GM21526 (cell line): ENCODE data around the gene AP3B1.
A peak's percentile ranks its signal among the peaks of the same experiment; 100 is the strongest.

Experiments
- ATAC-seq: cut with Tn5 transposase; IDR thresholded peaks from one replicate; pipeline ENCODE4 v1.9.1; 2021; ENCODE audit warnings: moderate library complexity; ENCODE audit not compliant: unreplicated experiment, low FRiP score

AP3B1 gene

DNA sequence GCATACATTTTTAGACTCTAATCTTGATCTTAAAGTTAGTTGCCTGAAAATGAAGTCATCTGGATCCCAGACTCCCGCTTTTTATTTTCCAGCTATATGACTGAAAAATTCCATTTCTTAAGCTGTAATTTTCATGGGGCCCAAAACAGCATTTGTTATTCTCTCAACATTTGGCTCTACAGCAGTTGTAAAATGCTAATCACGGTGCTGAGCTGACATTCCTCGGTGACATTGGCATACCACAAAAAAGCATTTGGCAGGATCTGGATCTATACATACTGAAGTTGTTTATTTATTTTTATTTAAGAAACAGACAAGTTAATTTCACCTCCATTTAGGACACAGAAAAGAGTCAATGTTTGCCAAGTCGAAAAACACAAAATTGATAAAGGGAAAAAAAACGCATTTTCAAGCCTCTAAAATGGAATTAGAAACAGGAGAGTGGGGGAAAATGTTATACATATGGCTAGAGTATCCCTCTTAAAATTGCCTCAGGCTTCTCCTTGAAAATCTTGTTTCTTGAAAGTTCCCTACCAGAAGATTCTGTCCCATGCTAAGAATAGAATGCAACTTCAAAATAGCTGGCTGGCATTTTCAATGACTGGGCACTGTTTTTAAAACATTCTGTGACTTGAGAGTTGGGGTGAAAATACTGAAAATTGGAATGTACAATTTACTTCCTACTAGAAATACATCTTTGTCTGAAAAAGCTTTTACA is 310.9 kb downstream of the AP3B1 start:
- ATAC-seq = no peak

DNA sequence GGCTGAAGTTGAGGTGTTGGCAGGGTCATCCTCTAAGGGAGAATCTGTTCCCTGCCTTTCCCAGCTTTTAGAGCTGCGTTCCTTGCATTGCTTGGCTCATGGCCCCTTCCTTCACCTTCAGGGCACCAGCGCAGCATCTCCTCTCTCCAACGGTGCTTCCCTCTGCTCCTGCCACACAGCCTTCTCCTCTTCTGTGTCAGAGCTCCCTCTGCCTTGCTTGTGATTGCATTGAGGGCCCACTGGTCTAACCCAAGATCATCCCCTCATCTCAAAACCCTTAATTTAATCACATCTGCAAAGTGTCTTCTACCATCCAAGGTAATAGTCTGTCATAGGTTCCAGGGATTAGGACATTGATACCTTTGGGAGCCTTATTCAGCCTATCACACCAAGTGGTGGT is 312.7 kb downstream of the AP3B1 start:
- ATAC-seq = no peak

- ATAC-seq = no peak
These were observed 319.9 kb downstream of the AP3B1 start for GRCh38 chr5:77974576-77974975.

- no peak for ATAC-seq
These were observed 321.3 kb downstream of the AP3B1 start for GRCh38 chr5:77973253-77973609.

DNA sequence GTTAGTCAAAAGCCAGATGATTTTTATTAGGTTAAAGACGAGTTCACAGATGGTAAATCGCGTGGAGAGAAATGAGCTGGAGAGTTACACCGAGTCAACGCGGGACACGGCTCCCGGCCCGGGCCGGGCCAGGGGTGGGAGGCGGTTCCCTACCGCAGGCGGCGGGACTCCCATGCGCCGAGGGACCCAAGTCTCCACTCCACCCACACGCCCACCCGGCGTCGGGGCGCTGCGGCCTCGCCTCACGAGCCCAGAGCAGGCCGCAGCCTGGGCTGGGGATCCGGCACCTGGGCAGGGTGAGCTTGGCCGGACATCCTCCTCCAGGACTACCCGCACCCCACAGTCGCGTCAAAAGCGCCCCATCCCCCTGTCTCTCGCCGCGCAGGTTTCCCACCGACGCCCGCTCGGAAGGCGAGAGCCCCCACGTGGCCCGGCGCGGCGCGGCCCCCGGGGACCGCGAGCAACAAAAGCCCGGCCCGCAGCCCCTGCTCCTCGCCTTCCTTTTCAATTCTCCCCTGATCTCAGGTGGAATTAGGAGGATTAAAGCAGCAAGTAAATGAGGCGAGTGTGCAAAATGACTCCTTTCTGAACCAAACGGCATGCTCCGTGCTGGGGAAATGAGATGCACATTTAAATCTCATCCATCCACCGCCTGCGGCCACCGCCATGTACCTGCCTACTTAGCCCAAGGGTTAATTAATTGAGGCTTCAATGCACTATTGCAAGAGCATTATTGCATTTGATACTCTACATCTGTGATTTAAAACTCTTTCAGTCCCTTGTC is 321.8 kb downstream of the AP3B1 start:
- peak; percentile 60 for ATAC-seq

DNA sequence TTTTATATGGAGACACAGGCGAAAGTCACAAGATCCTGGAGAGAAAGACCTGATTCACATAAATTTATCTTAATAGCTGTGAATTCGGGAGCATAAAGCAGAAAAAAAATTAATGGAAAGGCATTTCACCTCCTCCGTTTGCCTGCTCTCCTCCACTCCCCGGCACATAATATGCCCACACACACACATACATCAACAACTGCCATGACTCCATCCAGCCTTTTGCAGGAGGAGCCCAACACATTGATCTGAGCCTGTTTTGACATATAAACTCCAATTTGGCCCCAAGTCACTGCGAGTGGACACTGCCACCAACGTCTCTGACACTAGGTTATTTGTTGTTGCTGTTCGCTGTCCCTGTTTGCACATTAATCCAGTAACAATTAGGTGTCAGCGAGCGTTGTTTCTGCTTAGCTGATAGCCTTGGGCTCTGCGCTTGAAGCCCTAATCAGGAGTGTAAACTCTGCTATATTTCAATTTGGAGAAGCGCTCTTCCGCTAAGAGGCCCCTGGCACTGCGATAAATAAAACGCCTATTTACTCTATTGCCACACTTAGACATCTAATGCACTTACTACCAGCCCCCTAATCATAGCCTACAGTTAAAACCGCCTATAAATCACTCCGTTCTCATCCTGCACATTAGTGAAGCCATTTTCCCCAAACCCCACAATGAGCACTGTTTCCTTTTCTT is 322.6 kb downstream of the AP3B1 start:
- ATAC-seq = no peak

GRCh38 chr5:77970891-77971290 is 323.6 kb downstream of the AP3B1 start:
- no peak for ATAC-seq

DNA sequence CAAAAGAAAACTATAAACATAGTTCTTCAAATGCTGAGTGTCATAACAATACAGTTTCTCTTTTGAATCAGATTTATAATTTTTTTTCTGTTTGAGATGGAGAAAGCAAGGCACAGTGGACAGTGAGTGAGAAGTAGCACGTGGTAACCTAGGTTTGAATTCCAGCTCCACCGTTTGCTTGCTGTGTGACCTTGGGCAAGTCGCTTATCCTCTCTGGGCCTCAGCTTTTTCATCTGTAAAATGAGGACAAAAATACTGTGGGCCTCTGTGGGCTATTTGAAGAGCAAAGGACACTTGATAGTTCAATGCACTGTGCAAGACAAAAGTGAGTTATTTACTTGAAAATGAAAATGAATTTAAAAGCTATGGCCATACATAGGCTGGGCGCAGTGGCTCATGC is 330.7 kb downstream of the AP3B1 start:
- no peak for ATAC-seq

- ATAC-seq = no peak
These were observed 333.6 kb downstream of the AP3B1 start for GRCh38 chr5:77960863-77961396.

GRCh38 chr5:77960305-77960704 is 334.2 kb downstream of the AP3B1 start:
- ATAC-seq = no peak

DNA sequence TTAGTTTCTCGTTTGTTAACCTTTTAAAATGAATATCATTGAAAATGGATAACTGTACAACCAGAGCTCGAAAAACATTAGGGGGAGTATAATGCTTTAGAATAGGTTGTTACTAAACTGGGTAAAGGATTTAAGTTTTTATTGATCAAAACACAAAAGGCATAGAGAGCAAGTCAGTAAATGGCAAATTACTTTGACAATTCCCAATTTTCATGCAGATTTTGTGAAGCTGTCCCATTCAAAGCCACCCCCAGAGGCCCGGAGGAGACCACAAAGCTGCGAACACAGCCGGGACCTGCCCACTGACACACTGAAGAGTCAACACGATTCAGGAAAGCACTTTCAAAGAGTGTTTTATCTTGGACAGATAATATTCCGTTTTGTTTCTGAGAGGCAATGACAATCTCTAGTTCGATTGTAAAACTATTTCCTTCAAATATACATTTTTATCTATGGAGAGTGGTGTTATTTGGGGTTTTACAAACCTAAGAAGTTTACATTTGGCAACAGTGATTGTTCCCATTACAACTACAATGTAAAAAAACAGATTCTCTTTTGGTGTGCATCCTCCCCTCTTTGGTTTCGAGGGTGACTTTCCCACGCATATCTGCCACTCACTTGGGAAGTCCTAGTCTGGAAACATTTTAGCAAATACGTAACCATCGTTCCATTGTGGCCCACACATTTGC is 335.7 kb downstream of the AP3B1 start:
- no peak for ATAC-seq

- ATAC-seq = no peak
These were observed 336.5 kb downstream of the AP3B1 start for GRCh38 chr5:77957931-77958521.

- no peak for ATAC-seq
These were observed 337.0 kb downstream of the AP3B1 start for GRCh38 chr5:77957516-77957915.

DNA sequence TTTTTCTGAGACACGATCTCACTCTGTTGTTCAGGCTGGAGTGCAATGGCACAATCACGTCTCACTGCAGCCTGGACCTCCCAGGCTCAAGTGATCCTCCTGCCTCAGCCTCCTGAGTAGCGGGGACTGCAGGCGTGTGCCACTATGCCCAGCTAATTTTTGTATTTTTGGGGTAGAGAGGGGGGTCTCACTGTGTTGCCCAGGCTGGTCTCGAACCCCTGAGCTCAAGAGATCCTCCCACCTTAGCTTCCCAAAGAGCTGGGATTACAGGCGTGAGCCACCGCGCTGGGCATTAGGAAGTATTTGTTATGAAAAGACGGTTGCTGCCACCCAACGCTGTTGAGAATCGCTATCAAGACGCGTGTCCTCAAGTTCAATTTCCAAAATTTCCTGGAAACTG is 337.4 kb downstream of the AP3B1 start:
- ATAC-seq = no peak

DNA sequence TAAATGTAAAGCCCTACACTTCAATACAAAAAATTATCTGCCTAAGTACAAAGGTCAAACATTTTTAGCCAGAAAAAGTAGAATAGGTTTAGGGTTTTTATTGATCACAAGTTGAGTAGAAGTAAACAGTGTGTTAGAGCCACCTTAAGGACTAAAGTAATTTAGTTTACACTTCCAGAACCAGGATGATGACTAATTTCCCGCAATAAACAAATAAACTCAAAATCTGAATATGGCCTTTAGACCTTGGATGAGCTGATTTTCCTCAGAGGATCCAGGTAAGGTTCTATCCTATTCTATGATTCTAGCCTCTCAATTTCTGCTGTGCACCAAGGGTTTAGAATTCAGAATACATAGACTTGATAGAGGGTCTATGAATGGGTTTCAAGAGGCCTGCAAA is 338.9 kb downstream of the AP3B1 start:
- ATAC-seq = no peak

DNA sequence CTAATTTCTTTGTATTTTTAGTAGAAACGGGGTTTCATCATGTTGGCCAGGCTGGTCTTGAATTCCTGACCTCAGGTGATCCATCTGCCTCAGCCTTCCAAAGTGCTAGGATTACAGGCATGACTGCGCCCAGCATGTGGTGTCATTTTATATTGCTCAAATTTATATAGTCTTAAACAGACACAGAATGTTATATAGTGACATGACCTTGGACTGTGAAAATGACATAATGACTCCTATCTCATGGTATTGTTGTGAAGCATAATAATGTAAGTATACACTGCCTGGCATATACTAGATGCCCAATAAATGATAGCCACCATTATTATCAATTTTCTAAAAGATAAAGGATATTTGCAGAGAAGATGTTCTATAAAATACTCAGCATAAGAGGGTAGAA is 341.1 kb downstream of the AP3B1 start:
- no peak for ATAC-seq

GRCh38 chr5:77952636-77953212 is 341.8 kb downstream of the AP3B1 start:
- ATAC-seq = no peak
